HUES48 (cell line): ENCODE measurements around the gene TNS3.
"Not testable (repeated sequence)": the region's sequence is repeated elsewhere in the genome, so short reads cannot be mapped to it uniquely, and the experiment has no call there.

Experiments used
- H3K27ac ChIP-seq: one replicate; pipeline ENCODE4 v1.7.0; 2013; ENCODE audit warnings: low read depth, low read length, inconsistent platforms
- H3K27me3 ChIP-seq: 2 replicates; pipeline ENCODE4 v1.6.1; 2013; ENCODE audit warnings: mild to moderate bottlenecking, low read length; ENCODE audit not compliant: control insufficient read depth, insufficient read depth
- H3K36me3 ChIP-seq: 2 replicates; pipeline ENCODE4 v1.6.1; 2013; ENCODE audit warnings: low read length; ENCODE audit not compliant: control insufficient read depth, insufficient read depth
- H3K4me1 ChIP-seq: 2 replicates; pipeline ENCODE4 v1.6.1; 2013; ENCODE audit warnings: mild to moderate bottlenecking, low read length; ENCODE audit not compliant: control insufficient read depth, insufficient read depth
- H3K4me3 ChIP-seq: 2 replicates; pipeline ENCODE4 v1.5.1; 2013; ENCODE audit warnings: mild to moderate bottlenecking, low read depth, low read length
- H3K9ac ChIP-seq: 2 replicates; pipeline ENCODE4 v1.6.1; 2013; ENCODE audit warnings: mild to moderate bottlenecking, low read depth, low read length, moderate library complexity
- H3K9me3 ChIP-seq: 2 replicates; pipeline ENCODE4 v1.6.1; 2013; ENCODE audit warnings: low read length; ENCODE audit not compliant: control insufficient read depth, insufficient read depth

The TNS3 gene

GRCh38 chr7:47446871-47447466 lies 134.9 kb downstream of the TNS3 start:
- H3K36me3 ChIP-seq = no peaks in the 10 kb centered on the region
- H3K4me3 ChIP-seq = no peak overlapping the region
- H3K9ac ChIP-seq = no peak overlapping the region
- no peaks in the 10 kb centered on the region for H3K9me3 ChIP-seq
- H3K27ac ChIP-seq = no peak overlapping the region
- H3K27me3 ChIP-seq = no peaks in the 10 kb centered on the region
- no peaks in the 10 kb centered on the region for H3K4me1 ChIP-seq

- H3K9ac ChIP-seq = no peak overlapping the region
- H3K27ac ChIP-seq = no peak overlapping the region
- no peaks in the 10 kb centered on the region for H3K4me1 ChIP-seq
- H3K27me3 ChIP-seq = no peaks in the 10 kb centered on the region
- no peak overlapping the region for H3K4me3 ChIP-seq
- no peaks in the 10 kb centered on the region for H3K9me3 ChIP-seq
- no peaks in the 10 kb centered on the region for H3K36me3 ChIP-seq
These were observed 137.4 kb downstream of the TNS3 start for GRCh38 chr7:47444376-47445098.

GRCh38 chr7:47443049-47443448 lies 138.9 kb downstream of the TNS3 start:
- no peaks in the 10 kb centered on the region for H3K4me1 ChIP-seq
- H3K27me3 ChIP-seq = no peaks in the 10 kb centered on the region
- no peaks in the 10 kb centered on the region for H3K9me3 ChIP-seq
- H3K4me3 ChIP-seq = no peak overlapping the region
- peaks cover 8% of the 10 kb centered on the region; the same call in 1 of the 2 replicates for H3K36me3 ChIP-seq
- H3K9ac ChIP-seq = no peak overlapping the region
- H3K27ac ChIP-seq = no peak overlapping the region

- Histone ChIP-seq H3K9ac (no peak overlapping the region), H3K27me3 (no peaks in the 10 kb centered on the region), H3K4me3 (no peak overlapping the region), H3K27ac (no peak overlapping the region), H3K4me1 (no peaks in the 10 kb centered on the region), H3K9me3 (no peaks in the 10 kb centered on the region), H3K36me3 (peaks cover 8% of the 10 kb centered on the region; the same call in 1 of the 2 replicates)
These were observed 139.4 kb downstream of the TNS3 start for GRCh38 chr7:47442605-47442865.

GRCh38 chr7:47441796-47442604 lies 139.9 kb downstream of the TNS3 start:
- no peaks in the 10 kb centered on the region for H3K27me3 ChIP-seq
- H3K27ac ChIP-seq = no peak overlapping the region
- H3K9me3 ChIP-seq = no peaks in the 10 kb centered on the region
- no peak overlapping the region for H3K4me3 ChIP-seq
- H3K36me3 ChIP-seq = peaks cover 8% of the 10 kb centered on the region; the same call in 1 of the 2 replicates
- no peak overlapping the region for H3K9ac ChIP-seq
- no peaks in the 10 kb centered on the region for H3K4me1 ChIP-seq

GRCh38 chr7:47441048-47441447 lies 140.9 kb downstream of the TNS3 start:
- H3K9me3 ChIP-seq, H3K27me3 ChIP-seq, H3K4me3 ChIP-seq, H3K4me1 ChIP-seq, H3K27ac ChIP-seq, H3K36me3 ChIP-seq, H3K9ac ChIP-seq: not testable (repeated sequence)

DNA sequence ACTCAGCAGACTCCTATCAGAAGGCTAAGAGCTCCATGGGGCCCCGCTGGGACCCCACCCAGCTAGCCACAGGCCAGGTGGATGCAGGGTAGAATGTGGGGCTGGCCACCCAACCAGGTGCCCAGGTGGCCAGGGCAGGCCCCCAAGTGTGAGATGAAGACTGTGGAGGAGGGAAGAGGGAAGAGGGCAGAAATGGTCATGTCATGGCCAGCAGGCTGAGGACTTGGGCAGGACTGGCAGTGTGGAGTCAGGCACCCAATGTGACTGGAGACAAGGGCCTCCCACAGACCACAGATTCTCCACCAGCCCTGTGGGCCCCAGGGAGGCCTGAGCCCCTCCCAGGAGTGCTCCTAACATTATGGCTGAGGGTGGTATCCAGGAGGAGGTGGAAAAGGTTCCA lies 141.6 kb downstream of the TNS3 start:
- no peaks in the 10 kb centered on the region for H3K9me3 ChIP-seq
- H3K27me3 ChIP-seq = no peaks in the 10 kb centered on the region
- peaks cover 8% of the 10 kb centered on the region; the same call in 1 of the 2 replicates for H3K36me3 ChIP-seq
- H3K4me1 ChIP-seq = no peaks in the 10 kb centered on the region
- no peak overlapping the region for H3K9ac ChIP-seq
- no peak overlapping the region for H3K4me3 ChIP-seq
- no peak overlapping the region for H3K27ac ChIP-seq

DNA sequence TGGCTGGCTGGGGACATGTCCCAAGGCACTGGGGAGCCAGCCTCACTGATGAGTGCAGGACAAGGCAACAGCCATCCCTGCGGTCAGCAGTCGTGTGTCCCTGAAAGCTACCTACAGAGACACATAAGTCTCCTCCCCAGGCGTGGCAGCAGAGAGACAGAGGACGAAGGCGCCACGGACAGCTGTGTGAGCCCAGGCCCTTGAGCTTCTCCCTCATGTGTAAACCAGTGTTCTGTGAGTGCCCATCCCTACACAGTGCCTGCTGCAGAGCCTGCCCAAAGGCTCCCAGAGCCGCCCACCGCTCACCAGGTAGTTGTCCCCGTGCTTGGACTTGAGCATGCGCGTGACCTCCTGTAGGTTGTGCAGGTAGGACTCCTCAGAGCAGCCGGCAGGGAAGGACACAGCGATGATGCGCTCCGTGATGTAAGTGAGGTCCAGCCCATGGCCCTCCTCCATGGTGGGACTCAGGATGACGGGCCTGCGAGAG lies 142.7 kb downstream of the TNS3 start:
- no peak overlapping the region for H3K4me3 ChIP-seq
- H3K27ac ChIP-seq = no peak overlapping the region
- H3K27me3 ChIP-seq = no peaks in the 10 kb centered on the region
- no peaks in the 10 kb centered on the region for H3K4me1 ChIP-seq
- no peaks in the 10 kb centered on the region for H3K9me3 ChIP-seq
- H3K36me3 ChIP-seq = peaks cover 14% of the 10 kb centered on the region; the same call in 1 of the 2 replicates
- H3K9ac ChIP-seq = no peak overlapping the region

DNA sequence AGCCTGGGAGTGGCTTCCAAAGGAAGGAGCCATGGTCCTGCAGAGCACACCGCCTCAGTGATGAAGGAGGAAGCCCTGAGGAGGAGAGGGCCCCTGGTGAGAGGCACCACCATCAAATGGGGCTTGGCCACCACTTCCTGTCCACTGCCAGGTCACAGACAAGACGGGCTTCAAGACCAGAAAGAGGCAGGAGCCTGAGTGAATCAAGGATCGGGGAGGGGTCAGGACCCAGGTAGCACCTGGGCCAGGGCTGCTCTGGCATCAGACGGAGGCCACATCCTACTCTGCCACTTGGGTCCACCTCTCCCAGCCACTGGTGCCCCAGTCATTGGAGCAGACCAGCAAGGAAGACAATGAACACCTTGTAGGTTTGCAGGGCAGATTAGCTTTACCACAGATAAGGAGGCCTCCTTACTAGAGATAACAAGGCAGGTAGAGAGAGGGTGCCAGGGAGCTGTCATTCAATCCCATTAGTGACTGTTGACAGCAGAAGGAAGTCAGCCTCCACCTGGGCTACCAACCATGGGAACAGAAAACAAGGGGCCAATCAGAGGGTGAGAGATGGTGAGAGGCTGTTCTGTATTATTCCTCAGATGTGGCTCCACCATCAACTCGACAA lies 143.4 kb downstream of the TNS3 start:
- Histone ChIP-seq H3K4me3 (no peak overlapping the region), H3K36me3 (peaks cover 15% of the 10 kb centered on the region; the same call in 1 of the 2 replicates), H3K9ac (no peak overlapping the region), H3K27ac (no peak overlapping the region), H3K27me3 (no peaks in the 10 kb centered on the region), H3K9me3 (no peaks in the 10 kb centered on the region), H3K4me1 (no peaks in the 10 kb centered on the region)

DNA sequence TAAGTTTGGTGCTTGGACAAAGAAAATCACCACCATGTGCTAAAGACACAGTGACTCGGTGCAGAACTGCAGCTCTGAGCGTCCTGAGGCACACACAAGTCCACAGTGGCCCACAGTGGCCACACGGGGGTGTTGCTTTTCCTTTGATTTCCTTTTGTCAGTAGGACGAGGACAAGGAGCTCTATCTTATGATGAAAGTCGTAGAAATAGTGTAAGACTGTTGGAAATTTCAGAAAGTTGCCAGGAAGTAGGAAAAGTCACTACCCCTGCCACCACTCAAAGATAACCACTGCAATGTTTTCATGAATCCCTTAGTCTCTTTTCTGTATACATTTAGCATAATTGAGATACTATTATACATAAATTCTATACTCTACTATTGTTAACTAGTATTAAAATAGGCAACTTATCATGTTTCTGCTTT lies 146.0 kb downstream of the TNS3 start:
- Histone ChIP-seq H3K9ac (no peak overlapping the region), H3K4me3 (no peak overlapping the region), H3K27me3 (no peaks in the 10 kb centered on the region), H3K36me3 (peaks cover 15% of the 10 kb centered on the region; the same call in 1 of the 2 replicates), H3K27ac (no peak overlapping the region), H3K4me1 (no peaks in the 10 kb centered on the region), H3K9me3 (no peaks in the 10 kb centered on the region)

GRCh38 chr7:47433564-47433895 lies 148.4 kb downstream of the TNS3 start:
- Histone ChIP-seq H3K4me1 (no peaks in the 10 kb centered on the region), H3K27me3 (no peaks in the 10 kb centered on the region), H3K36me3 (peaks cover 7% of the 10 kb centered on the region; the same call in 1 of the 2 replicates), H3K4me3 (no peak overlapping the region), H3K9ac (no peak overlapping the region), H3K9me3 (no peaks in the 10 kb centered on the region), H3K27ac (no peak overlapping the region)
